Measurements from ENCODE around the gene PBXIP1. TPM values are rescaled to one million over a fixed set of nuclear protein-coding genes. Genes with fewer than 3 reads are reported as not detected.

The PBXIP1 gene
- total and polyA plus RNA-seq, 2 of the 13 experiments (the other 11 are each of a cell fraction or from before 2014, with no cell fraction given): 16.3 to 31.9 TPM

DNA sequence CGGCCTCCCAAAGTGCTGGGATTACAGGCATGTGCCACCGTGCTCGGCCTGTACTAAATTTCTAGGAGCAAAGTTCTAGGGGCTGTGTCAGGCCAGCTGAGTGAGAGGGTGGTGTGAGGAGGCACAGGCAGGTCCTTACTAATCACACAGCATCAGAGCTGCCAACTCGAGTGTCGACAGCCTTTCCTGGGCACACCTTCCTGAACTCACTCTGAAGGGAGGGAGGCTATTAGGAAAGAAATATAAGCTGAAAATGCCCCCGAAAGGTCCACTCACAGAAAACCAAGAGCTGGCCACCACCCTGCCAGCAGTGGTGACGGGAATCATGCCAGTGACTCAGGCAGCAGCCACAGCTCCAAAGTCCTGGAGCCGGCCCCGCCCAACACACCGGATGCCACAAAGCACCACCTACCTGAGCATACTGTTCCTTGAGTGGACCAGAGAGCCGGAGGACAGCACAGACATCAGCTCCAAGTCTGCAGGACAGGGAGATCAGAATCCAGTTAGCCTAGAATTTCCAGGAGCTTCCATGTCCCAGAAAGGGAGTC, 23.9 kb downstream of the PBXIP1 start (continued):
- TF ChIP-seq ZBTB40 (IDR thresholded peaks at IDR 0.05): no peak
- TF ChIP-seq ZBTB40 (CRISPR knock-in tag; IDR thresholded peaks at IDR 0.05): peak; percentile 51; the same call in 1 of the 2 replicates
- no peak for TF ChIP-seq JDP2 (CRISPR knock-in tag; IDR thresholded peaks at IDR 0.05; ENCODE audit: borderline replicate concordance)
- peak; percentile 64; the same call in 1 of the 2 replicates for TF ChIP-seq HDAC2 (CRISPR knock-in tag; IDR thresholded peaks at IDR 0.05)
- no peak; the same call in 1 of the 2 replicates for TF ChIP-seq MIXL1 (CRISPR knock-in tag; IDR thresholded peaks at IDR 0.05)
- TF ChIP-seq SUZ12 (IDR thresholded peaks at IDR 0.05; ENCODE audit: low read depth, low read length): no peak
- TF ChIP-seq CERS6 (CRISPR knock-in tag; IDR thresholded peaks at IDR 0.05): no peak
- TF ChIP-seq RFX5 (IDR thresholded peaks at IDR 0.05; ENCODE audit: low read depth, low read length): no peak
- no peak; the same call in 1 of the 2 replicates for TF ChIP-seq MIER2 (CRISPR knock-in tag; IDR thresholded peaks at IDR 0.05)
- TF ChIP-seq NR1H2 (CRISPR knock-in tag; IDR thresholded peaks at IDR 0.05; ENCODE audit: borderline replicate concordance, low read depth): no peak
- no peak for TF ChIP-seq NKX3-1 (CRISPR knock-in tag; IDR thresholded peaks at IDR 0.05)
- TF ChIP-seq TBL1XR1 (IDR thresholded peaks at IDR 0.05; ENCODE audit: borderline replicate concordance, low read length, partially characterized antibody): no peak
- no peak for TF ChIP-seq ZNF17 (CRISPR knock-in tag; IDR thresholded peaks at IDR 0.05)
- TF ChIP-seq NCOA2 (CRISPR knock-in tag; IDR thresholded peaks at IDR 0.05): 0 out of 2 replicates have a peak, but pooled peaks have one; percentile 25
- TF ChIP-seq ZNF878 (CRISPR knock-in tag; IDR thresholded peaks at IDR 0.05): no peak
- no peak for TF ChIP-seq ESRRA (CRISPR knock-in tag; IDR thresholded peaks at IDR 0.05; ENCODE audit: low read depth)
- TF ChIP-seq ZSCAN21 (CRISPR knock-in tag; IDR thresholded peaks at IDR 0.05; ENCODE audit: borderline replicate concordance): peak; percentile 62; the same call in 1 of the 2 replicates
- TF ChIP-seq CENPX (CRISPR knock-in tag; IDR thresholded peaks at IDR 0.05): no peak
- TF ChIP-seq ZNF292 (CRISPR knock-in tag; IDR thresholded peaks at IDR 0.05; ENCODE audit: borderline replicate concordance, low read depth): peak; percentile 77; the same call in 1 of the 2 replicates
- TF ChIP-seq ARNTL (CRISPR knock-in tag; IDR thresholded peaks at IDR 0.05): peak; percentile 28; the same call in 1 of the 2 replicates
- TF ChIP-seq NCOA1 (CRISPR knock-in tag; IDR thresholded peaks at IDR 0.05): no peak
- TF ChIP-seq ZNF317 (CRISPR knock-in tag; IDR thresholded peaks at IDR 0.05): no peak
- no peak for TF ChIP-seq ZNF660 (CRISPR knock-in tag; IDR thresholded peaks at IDR 0.05; ENCODE audit: borderline replicate concordance, low read depth)
